NB4 (cell line): Measurements from ENCODE around the gene EXOC5.
"Not testable (repeated sequence)": the region's sequence is repeated elsewhere in the genome, so short reads cannot be mapped to it uniquely, and the experiment has no call there.

ENCODE experiments used
- DNase-seq: peaks from one replicate; pipeline ENCODE4 v3.0.0; 2010; ENCODE audit warnings: low read depth
- H3K4me3 ChIP-seq: one replicate; pipeline ENCODE4 v1.5.1; 2011; ENCODE audit warnings: mild to moderate bottlenecking, low read depth, low read length, moderate library complexity
- CTCF ChIP-seq: IDR thresholded peaks from one replicate; pipeline ENCODE4 v1.5.1; 2012; ENCODE audit warnings: low read depth, low read length
- MAX ChIP-seq: IDR thresholded peaks from 2 replicates; pipeline ENCODE4 v1.6.1; 2011; ENCODE audit warnings: low read depth, low read length
- MYC ChIP-seq: IDR thresholded peaks from 2 replicates; pipeline ENCODE4 v1.6.1; 2011; ENCODE audit warnings: low read depth, low read length
- POLR2A ChIP-seq: IDR thresholded peaks from 2 replicates; pipeline ENCODE4 v1.6.1; 2011; ENCODE audit warnings: mild to moderate bottlenecking; ENCODE audit not compliant: insufficient read length; ENCODE audit errors: extremely low read depth

Gene EXOC5

GRCh38 chr14:57245941-57246340 lies 22.8 kb downstream of the EXOC5 start:
- TF ChIP-seq MAX (no peak), CTCF (no peak)
- no peak for DNase-seq
- H3K4me3 ChIP-seq = no peak overlapping the region

- TF ChIP-seq MAX (no peak), MYC (no peak), CTCF (no peak), POLR2A (no peak)
- DNase-seq = no peak
- no peak overlapping the region for H3K4me3 ChIP-seq
Observed at GRCh38 chr14:57244106-57244505, 24.6 kb downstream of the EXOC5 start.

DNA sequence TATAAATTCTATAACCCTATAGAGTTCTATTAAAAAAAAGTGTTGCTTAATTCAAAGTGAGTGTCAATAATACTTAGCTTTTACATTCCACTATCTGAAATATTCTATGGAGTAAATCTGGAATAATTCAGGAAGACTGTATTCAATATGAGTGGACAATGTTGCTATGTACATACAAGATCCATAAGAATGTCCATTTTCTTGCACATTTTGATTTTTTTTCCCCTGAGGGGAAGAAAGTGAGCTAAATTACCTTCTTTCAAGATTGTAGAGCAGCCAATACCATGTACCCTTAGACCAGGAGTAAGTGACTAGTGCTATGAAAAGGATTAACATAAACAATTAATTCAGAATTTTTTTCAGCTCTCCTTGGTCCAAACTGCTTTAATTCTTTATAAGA lies 25.4 kb downstream of the EXOC5 start:
- no peak for TF ChIP-seq CTCF
- TF ChIP-seq MAX = no peak
- no peak for TF ChIP-seq POLR2A
- H3K4me3 ChIP-seq = no peak overlapping the region

GRCh38 chr14:57240115-57240514 lies 28.6 kb downstream of the EXOC5 start:
- not testable (repeated sequence) for DNase-seq, H3K4me3 ChIP-seq

More for the DNA sequence above, 25.4 kb downstream of the EXOC5 start:
- no peak for DNase-seq

- TF ChIP-seq MAX (no peak), CTCF (no peak)
- no peak for DNase-seq
- no peak overlapping the region for H3K4me3 ChIP-seq
Observed at GRCh38 chr14:57232006-57232405, 36.7 kb downstream of the EXOC5 start.

DNA sequence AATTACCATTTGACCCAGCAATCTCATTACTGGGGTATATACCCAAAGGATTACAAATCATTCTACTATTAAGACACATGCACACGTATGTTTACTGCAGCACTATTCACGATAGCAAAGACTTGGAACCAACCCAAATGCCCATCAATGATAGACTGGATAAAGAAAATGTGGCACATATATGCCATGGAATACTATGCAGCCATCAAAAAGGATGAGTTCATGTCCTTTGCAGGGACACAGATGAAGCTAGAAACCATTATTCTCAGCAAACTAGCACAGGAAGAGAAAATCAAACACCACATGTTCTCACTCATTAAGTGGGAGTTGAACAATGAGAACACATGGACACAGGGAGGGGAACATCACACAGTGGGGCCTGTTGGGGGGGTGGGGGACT lies 40.4 kb downstream of the EXOC5 start:
- not testable (repeated sequence) for DNase-seq

DNA sequence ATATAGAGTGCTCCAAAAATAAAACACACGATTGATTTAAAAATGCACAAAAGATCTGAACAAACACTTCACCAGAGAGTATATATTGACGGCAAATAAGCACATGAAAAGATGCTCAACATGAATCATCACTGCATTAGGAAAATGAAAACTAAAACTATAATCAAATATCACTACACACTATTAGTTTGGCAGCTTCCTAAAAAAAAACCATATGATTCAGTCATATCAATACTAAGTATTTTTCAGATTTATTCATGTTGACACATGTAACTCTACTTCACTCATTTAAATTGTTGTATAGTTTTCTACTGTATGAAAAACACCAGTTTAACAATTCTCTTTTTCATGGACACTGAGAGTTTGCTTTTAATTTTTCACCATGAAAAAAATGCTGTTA lies 41.6 kb downstream of the EXOC5 start:
- no peak for DNase-seq
- no peak overlapping the region for H3K4me3 ChIP-seq
- no peak for TF ChIP-seq MAX
- TF ChIP-seq POLR2A = no peak
- no peak for TF ChIP-seq MYC
- TF ChIP-seq CTCF = no peak

More for the DNA sequence above, 40.4 kb downstream of the EXOC5 start:
- not testable (repeated sequence) for H3K4me3 ChIP-seq
